ENCODE results near the gene RAP2B.

DNA sequence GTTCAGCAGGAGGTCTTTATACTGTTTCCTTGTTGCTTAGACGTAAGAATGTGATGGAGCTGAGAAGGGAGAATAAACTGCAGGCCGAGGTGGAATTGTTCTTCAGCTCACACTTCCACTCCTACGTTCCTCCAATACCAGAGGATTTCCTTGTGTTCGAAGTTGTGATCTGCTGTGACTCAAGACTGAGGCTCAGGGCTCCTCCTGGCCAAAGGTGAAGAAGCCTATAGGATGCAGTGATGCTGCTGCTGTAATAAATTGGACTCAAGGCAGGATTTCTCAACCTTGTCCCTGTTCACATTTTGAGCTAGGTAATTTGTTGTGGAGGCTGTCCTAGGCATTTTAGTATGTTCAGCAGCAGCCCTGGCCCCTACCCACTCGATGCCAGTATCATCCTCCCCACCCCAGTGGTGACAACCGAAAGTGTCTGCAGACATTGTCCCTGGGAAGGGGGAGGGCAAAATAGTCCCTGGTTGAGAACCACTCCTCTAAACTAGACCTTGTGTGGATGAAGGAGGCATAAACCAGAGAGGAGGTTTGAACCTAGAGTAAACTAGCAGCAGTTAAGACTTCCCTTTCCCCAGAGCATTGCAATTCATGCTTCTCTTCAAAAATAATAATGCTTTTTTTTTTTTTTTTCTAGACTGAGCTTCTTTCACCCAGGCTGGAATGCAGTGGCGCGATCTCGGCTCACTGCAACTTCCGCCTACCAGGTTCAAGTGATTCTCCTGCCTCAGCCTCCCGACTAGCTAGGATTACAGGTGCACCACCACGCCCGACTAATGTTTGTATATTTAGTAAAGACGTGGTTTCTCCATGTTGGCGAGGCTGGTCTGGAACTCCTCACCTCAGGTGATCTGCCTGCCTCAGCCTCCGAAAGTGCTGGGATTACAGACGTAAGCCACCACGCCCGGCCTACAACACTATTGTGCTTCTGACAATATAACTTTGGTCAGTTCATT lies 11.1 kb downstream of the RAP2B start:
- no peak for TF ChIP-seq POLR2AphosphoS5 (IDR thresholded peaks at IDR 0.05; ENCODE audit: low read depth, low read length)
- no peak for TF ChIP-seq POLR2A (IDR thresholded peaks at IDR 0.05; ENCODE audit: low read depth, low read length)
